Stimulated activated CD4-positive, alpha-beta T cell treated with anti-CD3 and anti-CD28 coated beads, TNF-alpha, amount 100 ng/mL, for 48 hours (primary cell): ENCODE results near the gene SPN.
"Not testable (repeated sequence)": the region's sequence is repeated elsewhere in the genome, so short reads cannot be mapped to it uniquely, and the experiment has no call there.

Source experiments
- DNase-seq, 3 donors: peaks; one replicate each; pipeline ENCODE4 v3.0.0-alpha.2; 2020; ENCODE audit warnings: low read depth in 3 of 3

SPN gene

GRCh38 chr16:29645694-29646187, 17.3 kb upstream of the SPN start:
- no peak for DNase-seq

GRCh38 chr16:29646947-29647346, 16.1 kb upstream of the SPN start:
- no peak for DNase-seq

- DNase-seq = no peak
Observed at GRCh38 chr16:29649588-29650494, 13.2 kb upstream of the SPN start.

- DNase-seq = no peak
Observed at GRCh38 chr16:29650771-29651170, 12.3 kb upstream of the SPN start.

- no peak for DNase-seq
Observed at GRCh38 chr16:29651774-29652349, 11.2 kb upstream of the SPN start.

GRCh38 chr16:29653471-29653870, 9.6 kb upstream of the SPN start:
- DNase-seq = no peak

GRCh38 chr16:29653890-29654289, 9.2 kb upstream of the SPN start:
- DNase-seq = not testable (repeated sequence)

GRCh38 chr16:29656688-29657523, 6.1 kb upstream of the SPN start:
- no peak for DNase-seq

- DNase-seq = no peak
Observed at GRCh38 chr16:29658705-29659104, 4.3 kb upstream of the SPN start.

GRCh38 chr16:29662000-29662728, 883 bp upstream of the SPN start:
- DNase-seq = no peak

- no peak for DNase-seq
Observed at GRCh38 chr16:29662729-29663015, 375 bp upstream of the SPN start.

GRCh38 chr16:29663807-29664090, 702 bp downstream of the SPN start:
- no peak for DNase-seq

GRCh38 chr16:29664091-29664921, 1.3 kb downstream of the SPN start:
- DNase-seq = peak in 2 of 3 donors; percentile 29 to 35

- DNase-seq = no peak
Observed at GRCh38 chr16:29665294-29666077, 2.4 kb downstream of the SPN start.

- DNase-seq = not testable (repeated sequence)
Observed at GRCh38 chr16:29667322-29667610, 4.2 kb downstream of the SPN start.

- DNase-seq = no peak
Observed at GRCh38 chr16:29667755-29668154, 4.7 kb downstream of the SPN start.

- no peak for DNase-seq
Observed at GRCh38 chr16:29668267-29668666, 5.2 kb downstream of the SPN start.

GRCh38 chr16:29673501-29673900, 10.5 kb downstream of the SPN start:
- no peak for DNase-seq

- DNase-seq = no peak
Observed at GRCh38 chr16:29674188-29674587, 11.1 kb downstream of the SPN start.

GRCh38 chr16:29675811-29676643, 13.0 kb downstream of the SPN start:
- no peak for DNase-seq
